ENCODE results near the gene TGIF2. TPM values are rescaled to one million over a fixed set of nuclear protein-coding genes. Genes with fewer than 3 reads are reported as not detected.

The TGIF2 gene
- total and polyA plus RNA-seq, 2 of the 4 experiments (the other 2 are of a cell fraction) = 9.7 to 12.7 TPM

GRCh38 chr20:36528176-36528874 is 45.1 kb upstream of the TGIF2 start (continued):
- TF ChIP-seq CTCF (conservative IDR thresholded peaks at IDR 0.05; ENCODE audit: low read depth, low read length) (no peak), BHLHE40 (IDR thresholded peaks at IDR 0.05; ENCODE audit: low read depth, low read length) (no peak)

GRCh38 chr20:36528875-36529417 is 44.5 kb upstream of the TGIF2 start:
- H3K56ac ChIP-seq (ENCODE audit: extremely low read depth, insufficient read depth, low read length) = no peak overlapping the region
- no peak overlapping the region for H2BK20ac ChIP-seq (ENCODE audit: low read depth, low read length)
- H3K18ac ChIP-seq (ENCODE audit: low read depth, low read length) = no peak overlapping the region
- H3K23ac ChIP-seq (ENCODE audit: low read depth, low read length) = no peak overlapping the region
- no peak overlapping the region for H3K4me2 ChIP-seq (ENCODE audit: low read depth, low read length)
- no peak overlapping the region for H2BK15ac ChIP-seq (ENCODE audit: low read depth, low read length)
- no peak overlapping the region for H3K4me3 ChIP-seq (ENCODE audit: insufficient read depth, low read depth, low read length)
- no peak overlapping the region for H3K27ac ChIP-seq (ENCODE audit: insufficient read depth, low read length)
- WGBS, 2 experiments (ENCODE audit: extremely low coverage in 2 of 2, insufficient read length in 1 of 2) = 81% methylated on average over 6 of the region's 14 CpGs; no CpG with 5 or more reads in 1 of the 2 experiments
- no peak overlapping the region for H4K8ac ChIP-seq (ENCODE audit: low read depth in 2 of 2, low read length in 2 of 2)
- H3K36me3 ChIP-seq (ENCODE audit: control insufficient read depth, insufficient read depth, low read length) = peaks cover 48% of the 10 kb centered on the region
- dilution Hi-C loops (cut with HindIII; ENCODE audit: low sequenced_read_pairs, unreplicated experiment) (no loop called here), in situ Hi-C loops (cut with MboI; ENCODE audit: low sequenced_read_pairs) (no loop called here), intact Hi-C loops (cut with micrococcal nuclease) (no loop called here)
- H2BK5ac ChIP-seq (ENCODE audit: low read depth, low read length, poor library complexity, severe bottlenecking) = no peak overlapping the region
- ATAC-seq (ENCODE audit: low read depth) = no peak
- no peak overlapping the region for H4K5ac ChIP-seq (ENCODE audit: low read depth, low read length)
- ChIA-PET CTCF (no interaction called here), POLR2A (ENCODE audit: unreplicated experiment) (interaction anchor here (0.6 kb wide), 1 partner anchor 14 kb away, joined by 4 read pairs; no protein-coding TSS in a partner anchor)
- H3K14ac ChIP-seq (replicated peaks; ENCODE audit: low read depth, low read length) = no peak overlapping the region
- no peak overlapping the region for H3K9ac ChIP-seq (ENCODE audit: low read depth, low read length)
- no peak overlapping the region for H2AK5ac ChIP-seq (ENCODE audit: low read depth, low read length)
- H3K4me1 ChIP-seq (ENCODE audit: control insufficient read depth, insufficient read depth, low read length) = no peaks in the 10 kb centered on the region
- H3K9me3 ChIP-seq (ENCODE audit: control insufficient read depth, insufficient read depth, low read length) = no peaks in the 10 kb centered on the region
- BruUV-seq (replicated peaks) = no TSS peak
- H3K4ac ChIP-seq (ENCODE audit: low read depth, low read length) = no peak overlapping the region
- no peak for TF ChIP-seq ELK1 (IDR thresholded peaks at IDR 0.05; ENCODE audit: borderline replicate concordance, low read depth, low read length)
- no peak for TF ChIP-seq FOS (IDR thresholded peaks at IDR 0.05; ENCODE audit: low read depth, low read length)
- no peak for TF ChIP-seq CEBPB (IDR thresholded peaks at IDR 0.05; ENCODE audit: low read depth, low read length)
- TF ChIP-seq MXI1 (IDR thresholded peaks at IDR 0.05; ENCODE audit: borderline replicate concordance, low read depth, low read length) = no peak
- TF ChIP-seq RCOR1 (IDR thresholded peaks at IDR 0.05; ENCODE audit: insufficient replicate concordance, low read length) = no peak
- TF ChIP-seq POLR2A (IDR thresholded peaks at IDR 0.05; ENCODE audit: low read depth, low read length) = no peak
- TF ChIP-seq CHD1 (IDR thresholded peaks at IDR 0.05; ENCODE audit: low read depth, low read length) = no peak
- TF ChIP-seq MAFK (IDR thresholded peaks at IDR 0.05; ENCODE audit: low read depth, low read length) = no peak
- TF ChIP-seq RFX5 (IDR thresholded peaks at IDR 0.05; ENCODE audit: low read depth, low read length) = no peak
- no peak for TF ChIP-seq SMC3 (IDR thresholded peaks at IDR 0.05; ENCODE audit: low read depth, low read length)
- no peak for TF ChIP-seq RAD21 (IDR thresholded peaks at IDR 0.05; ENCODE audit: low read length)
- TF ChIP-seq BHLHE40 (IDR thresholded peaks at IDR 0.05; ENCODE audit: low read depth, low read length) = no peak
- no peak for TF ChIP-seq NFE2L2 (IDR thresholded peaks at IDR 0.05; ENCODE audit: low read depth, low read length)
- H3K27me3 ChIP-seq (ENCODE audit: control insufficient read depth, insufficient read depth, low read length) = no peaks in the 10 kb centered on the region
- H4K20me1 ChIP-seq (ENCODE audit: insufficient read depth, low read length) = peaks cover 8% of the 10 kb centered on the region; the same call in 1 of the 2 replicates
- peaks cover 14% of the 10 kb centered on the region for H3K9me1 ChIP-seq (ENCODE audit: insufficient read depth, low read length)
- no peak overlapping the region for H2AK9ac ChIP-seq (replicated peaks; ENCODE audit: low read depth, low read length, poor library complexity)
- no peak for DNase-seq
- no peak overlapping the region for H4K91ac ChIP-seq (ENCODE audit: insufficient read depth, low read depth, low read length)
- H2AFZ ChIP-seq (replicated peaks; ENCODE audit: low read length, poor library complexity) = no peak overlapping the region
- H2BK120ac ChIP-seq (ENCODE audit: low read depth, low read length) = no peak overlapping the region
- H3K79me1 ChIP-seq (ENCODE audit: low read depth in 1 of 2, low read length in 2 of 2) = peaks cover 8 to 19% of the 10 kb centered on the region in 2 experiments

Measured in IMR-90 (cell line).